ENCODE data around the gene TNFSF12. TPM values are rescaled to one million over a fixed set of nuclear protein-coding genes. Genes with fewer than 3 reads are reported as not detected.

The TNFSF12 gene
- polyA plus RNA-seq, 1 of the 3 experiments (the other 2 are of a cell fraction), result 47.6 TPM

DNA sequence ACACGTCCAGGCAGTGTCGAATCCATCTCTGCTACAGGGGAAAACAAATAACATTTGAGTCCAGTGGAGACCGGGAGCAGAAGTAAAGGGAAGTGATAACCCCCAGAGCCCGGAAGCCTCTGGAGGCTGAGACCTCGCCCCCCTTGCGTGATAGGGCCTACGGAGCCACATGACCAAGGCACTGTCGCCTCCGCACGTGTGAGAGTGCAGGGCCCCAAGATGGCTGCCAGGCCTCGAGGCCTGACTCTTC is 23.4 kb downstream of the TNFSF12 start (continued):
- TF ChIP-seq SIN3A (IDR thresholded peaks at IDR 0.05; ENCODE audit: borderline replicate concordance, low read depth, low read length), result no peak
- TF ChIP-seq RCOR1 (IDR thresholded peaks at IDR 0.05; ENCODE audit: low read length), result peak; percentile 55; the same call in 1 of the 2 replicates
- TF ChIP-seq PBX3 (IDR thresholded peaks at IDR 0.05), result no peak
- no peak for TF ChIP-seq SMC3 (IDR thresholded peaks at IDR 0.05; ENCODE audit: low read depth, low read length)
- no peak for TF ChIP-seq EZH2phosphoT487 (IDR thresholded peaks at IDR 0.05; ENCODE audit: borderline replicate concordance, low read depth)
- TF ChIP-seq JUND (IDR thresholded peaks at IDR 0.05), result no peak; the same call in 1 of the 2 replicates
- TF ChIP-seq CHD2 (IDR thresholded peaks at IDR 0.05; ENCODE audit: low read length, partially characterized antibody), result no peak
- TF ChIP-seq TEAD4 (IDR thresholded peaks at IDR 0.05; ENCODE audit: borderline replicate concordance, insufficient read depth), result no peak

DNA sequence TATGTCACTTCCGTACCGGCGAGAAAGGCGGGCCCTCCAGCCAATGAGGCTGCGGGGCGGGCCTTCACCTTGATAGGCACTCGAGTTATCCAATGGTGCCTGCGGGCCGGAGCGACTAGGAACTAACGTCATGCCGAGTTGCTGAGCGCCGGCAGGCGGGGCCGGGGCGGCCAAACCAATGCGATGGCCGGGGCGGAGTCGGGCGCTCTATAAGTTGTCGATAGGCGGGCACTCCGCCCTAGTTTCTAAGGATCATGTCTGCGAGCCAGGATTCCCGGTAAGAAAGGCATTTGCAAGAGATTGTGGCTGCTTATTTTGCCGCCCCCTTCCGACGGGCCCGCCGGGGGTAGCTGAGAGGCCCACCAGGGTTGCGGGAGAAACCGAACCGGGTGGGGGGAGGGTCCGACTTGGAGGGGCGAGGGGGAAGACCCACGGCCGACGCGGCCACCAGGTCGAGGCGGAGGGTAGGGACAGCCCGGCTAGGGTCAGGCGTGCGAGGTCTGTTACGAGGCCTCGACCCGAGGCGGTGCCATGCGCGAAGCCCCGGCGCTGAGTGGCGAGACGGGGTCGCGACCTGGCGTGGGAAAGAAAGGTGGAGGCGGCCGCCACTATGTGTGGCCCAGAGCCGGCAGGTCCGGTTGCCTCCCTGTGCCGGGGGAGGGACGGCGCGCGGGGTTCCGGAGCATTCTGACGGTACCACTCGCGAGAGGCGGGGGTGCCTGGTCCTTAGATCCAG is 23.9 kb downstream of the TNFSF12 start:
- Histone ChIP-seq H3K9me2 (no peaks in the 10 kb centered on the region), H3F3A (replicated peaks; ENCODE audit: insufficient read depth) (peaks cover 66% of the 10 kb centered on the region), H3K27ac (ENCODE audit: low read depth in 2 of 2, low read length in 1 of 2) (peak overlapping the region; percentile 92), H3K9me3 (no peaks in the 10 kb centered on the region), H3K79me2 (ENCODE audit: insufficient read depth) (peaks cover 70% of the 10 kb centered on the region), H3K27me3 (ENCODE audit: insufficient read depth) (no peaks in the 10 kb centered on the region), H3K4me2 (peak overlapping the region; percentile 96), H3K9ac (peak overlapping the region; percentile 100), H2AFZ (ENCODE audit: low read depth) (no peak overlapping the region), H3K4me3 (ENCODE audit: low read depth in 2 of 2, low read length in 1 of 2) (peak overlapping the region; percentile 98 to 100), H3K36me3 (replicated peaks in 1 of 2; ENCODE audit: control insufficient read depth in 1 of 2, insufficient read depth in 2 of 2, low read length in 1 of 2) (peaks cover 62 to 65% of the 10 kb centered on the region in 2 experiments), H3K4me1 (ENCODE audit: control insufficient read depth in 1 of 2, insufficient read depth in 2 of 2, low read depth in 1 of 2, low read length in 1 of 2) (peaks cover 16 to 33% of the 10 kb centered on the region in 2 experiments), H4K20me1 (ENCODE audit: insufficient read depth) (peaks cover 47% of the 10 kb centered on the region)
- DNase-seq, result peak; percentile 97
- ChIA-PET POLR2A (interaction anchor here (1.0 to 4.3 kb wide), 2 partner anchors 11 to 114 kb away, joined by 5 to 37 read pairs; partner anchors contain the start of gene MPDU1), CTCF (interaction anchor here (0.6 to 5.9 kb wide), 5 partner anchors 11 to 61 kb away, joined by 3 to 40 read pairs (median 3); partner anchors contain the start of genes MPDU1, SENP3 and SOX15)
- WGBS (ENCODE audit: low lambda C conversion rate), result 5% methylated on average over 12 of the region's 73 CpGs
- TF ChIP-seq GABPA (IDR thresholded peaks at IDR 0.05; ENCODE audit: low read depth), result peak; percentile 91
- TF ChIP-seq CHD2 (IDR thresholded peaks at IDR 0.05; ENCODE audit: low read length, partially characterized antibody), result peak; percentile 96
- TF ChIP-seq, protein P1, sequence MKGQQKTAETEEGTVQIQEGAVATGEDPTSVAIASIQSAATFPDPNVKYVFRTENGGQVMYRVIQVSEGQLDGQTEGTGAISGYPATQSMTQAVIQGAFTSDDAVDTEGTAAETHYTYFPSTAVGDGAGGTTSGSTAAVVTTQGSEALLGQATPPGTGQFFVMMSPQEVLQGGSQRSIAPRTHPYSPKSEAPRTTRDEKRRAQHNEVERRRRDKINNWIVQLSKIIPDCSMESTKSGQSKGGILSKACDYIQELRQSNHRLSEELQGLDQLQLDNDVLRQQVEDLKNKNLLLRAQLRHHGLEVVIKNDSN (IDR thresholded peaks at IDR 0.05; ENCODE audit: borderline replicate concordance, low read depth), result no peak
- no peak for TF ChIP-seq FOXM1 (IDR thresholded peaks at IDR 0.05; ENCODE audit: low read depth)
- TF ChIP-seq GATA2 (CRISPR knock-in tag; IDR thresholded peaks at IDR 0.05), result no peak
- TF ChIP-seq SMC3 (IDR thresholded peaks at IDR 0.05; ENCODE audit: low read depth, low read length), result no peak
- no peak; the same call in 1 of the 2 replicates for TF ChIP-seq MXI1 (IDR thresholded peaks at IDR 0.05; ENCODE audit: low read depth, low read length)
- TF ChIP-seq EP300 (IDR thresholded peaks at IDR 0.05; ENCODE audit: borderline replicate concordance in 1 of 2, low read depth in 1 of 2, low read length in 1 of 2), result no peak
- no peak for TF ChIP-seq FOXJ3 (CRISPR knock-in tag; IDR thresholded peaks at IDR 0.05)
- peak; percentile 99 for TF ChIP-seq POLR2AphosphoS5 (IDR thresholded peaks at IDR 0.05; ENCODE audit: low read depth, low read length)
- no peak; the same call in 1 of the 2 replicates for TF ChIP-seq RCOR1 (IDR thresholded peaks at IDR 0.05; ENCODE audit: low read length)
- no peak; the same call in 1 of the 2 replicates for TF ChIP-seq JUND (IDR thresholded peaks at IDR 0.05)
- no peak for TF ChIP-seq NFIC (IDR thresholded peaks at IDR 0.05; ENCODE audit: borderline replicate concordance)
- peak; percentile 72; the same call in 1 of the 2 replicates for TF ChIP-seq ZBTB33 (IDR thresholded peaks at IDR 0.05; ENCODE audit: borderline replicate concordance, low read depth)
- TF ChIP-seq, protein P2, sequence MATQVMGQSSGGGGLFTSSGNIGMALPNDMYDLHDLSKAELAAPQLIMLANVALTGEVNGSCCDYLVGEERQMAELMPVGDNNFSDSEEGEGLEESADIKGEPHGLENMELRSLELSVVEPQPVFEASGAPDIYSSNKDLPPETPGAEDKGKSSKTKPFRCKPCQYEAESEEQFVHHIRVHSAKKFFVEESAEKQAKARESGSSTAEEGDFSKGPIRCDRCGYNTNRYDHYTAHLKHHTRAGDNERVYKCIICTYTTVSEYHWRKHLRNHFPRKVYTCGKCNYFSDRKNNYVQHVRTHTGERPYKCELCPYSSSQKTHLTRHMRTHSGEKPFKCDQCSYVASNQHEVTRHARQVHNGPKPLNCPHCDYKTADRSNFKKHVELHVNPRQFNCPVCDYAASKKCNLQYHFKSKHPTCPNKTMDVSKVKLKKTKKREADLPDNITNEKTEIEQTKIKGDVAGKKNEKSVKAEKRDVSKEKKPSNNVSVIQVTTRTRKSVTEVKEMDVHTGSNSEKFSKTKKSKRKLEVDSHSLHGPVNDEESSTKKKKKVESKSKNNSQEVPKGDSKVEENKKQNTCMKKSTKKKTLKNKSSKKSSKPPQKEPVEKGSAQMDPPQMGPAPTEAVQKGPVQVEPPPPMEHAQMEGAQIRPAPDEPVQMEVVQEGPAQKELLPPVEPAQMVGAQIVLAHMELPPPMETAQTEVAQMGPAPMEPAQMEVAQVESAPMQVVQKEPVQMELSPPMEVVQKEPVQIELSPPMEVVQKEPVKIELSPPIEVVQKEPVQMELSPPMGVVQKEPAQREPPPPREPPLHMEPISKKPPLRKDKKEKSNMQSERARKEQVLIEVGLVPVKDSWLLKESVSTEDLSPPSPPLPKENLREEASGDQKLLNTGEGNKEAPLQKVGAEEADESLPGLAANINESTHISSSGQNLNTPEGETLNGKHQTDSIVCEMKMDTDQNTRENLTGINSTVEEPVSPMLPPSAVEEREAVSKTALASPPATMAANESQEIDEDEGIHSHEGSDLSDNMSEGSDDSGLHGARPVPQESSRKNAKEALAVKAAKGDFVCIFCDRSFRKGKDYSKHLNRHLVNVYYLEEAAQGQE (IDR thresholded peaks at IDR 0.05; ENCODE audit: low read depth, low read length), result peak; percentile 63; the same call in 1 of the 2 replicates
- no peak for TF ChIP-seq USF2 (IDR thresholded peaks at IDR 0.05; ENCODE audit: borderline replicate concordance, low read depth, low read length)
